AG09319 (cell line): ENCODE results near the gene DPH3.
A peak's percentile ranks its signal among the peaks of the same experiment; 100 is the strongest.

Experiments used
- DNase-seq: peaks from one replicate; pipeline ENCODE4 v3.0.0-alpha.2; 2010; ENCODE audit warnings: low read depth; ENCODE audit errors: extremely low read depth
- TF ChIP-seq, protein P1 (sequence below): IDR thresholded peaks from 2 replicates; pipeline ENCODE4 v1.5.1; 2011; ENCODE audit warnings: low read depth, mild to moderate bottlenecking, inconsistent platforms, low read length, moderate library complexity

The DPH3 gene

DNA sequence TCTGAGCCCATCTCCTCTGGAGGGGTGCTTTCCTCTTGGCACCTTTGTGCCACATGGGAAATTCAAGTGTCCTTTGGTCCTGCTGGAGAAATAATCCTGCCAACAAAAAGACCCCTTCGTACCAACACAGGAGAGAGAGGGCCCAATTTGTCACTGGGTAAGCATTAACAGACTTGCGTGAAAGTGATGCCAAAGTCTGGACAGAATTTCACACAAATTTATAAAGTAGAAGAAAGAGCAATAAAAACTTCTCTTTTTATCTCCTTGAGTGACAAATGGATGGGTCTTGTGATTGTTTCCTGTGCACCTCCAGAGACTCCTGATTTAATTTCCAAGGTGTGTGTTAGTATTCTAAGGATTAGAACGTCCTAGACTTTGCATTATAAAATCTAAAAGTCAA lies 14.9 kb downstream of the DPH3 start:
- DNase-seq, result no peak
- TF ChIP-seq, protein P1, sequence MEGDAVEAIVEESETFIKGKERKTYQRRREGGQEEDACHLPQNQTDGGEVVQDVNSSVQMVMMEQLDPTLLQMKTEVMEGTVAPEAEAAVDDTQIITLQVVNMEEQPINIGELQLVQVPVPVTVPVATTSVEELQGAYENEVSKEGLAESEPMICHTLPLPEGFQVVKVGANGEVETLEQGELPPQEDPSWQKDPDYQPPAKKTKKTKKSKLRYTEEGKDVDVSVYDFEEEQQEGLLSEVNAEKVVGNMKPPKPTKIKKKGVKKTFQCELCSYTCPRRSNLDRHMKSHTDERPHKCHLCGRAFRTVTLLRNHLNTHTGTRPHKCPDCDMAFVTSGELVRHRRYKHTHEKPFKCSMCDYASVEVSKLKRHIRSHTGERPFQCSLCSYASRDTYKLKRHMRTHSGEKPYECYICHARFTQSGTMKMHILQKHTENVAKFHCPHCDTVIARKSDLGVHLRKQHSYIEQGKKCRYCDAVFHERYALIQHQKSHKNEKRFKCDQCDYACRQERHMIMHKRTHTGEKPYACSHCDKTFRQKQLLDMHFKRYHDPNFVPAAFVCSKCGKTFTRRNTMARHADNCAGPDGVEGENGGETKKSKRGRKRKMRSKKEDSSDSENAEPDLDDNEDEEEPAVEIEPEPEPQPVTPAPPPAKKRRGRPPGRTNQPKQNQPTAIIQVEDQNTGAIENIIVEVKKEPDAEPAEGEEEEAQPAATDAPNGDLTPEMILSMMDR, result no peak

- TF ChIP-seq, protein P1, result peak; percentile 42
- no peak for DNase-seq
These were observed 15.4 kb downstream of the DPH3 start for GRCh38 chr3:16249336-16249735.

- DNase-seq, result no peak
- TF ChIP-seq, protein P1, result no peak
These were observed 16.2 kb downstream of the DPH3 start for GRCh38 chr3:16248556-16248955.

GRCh38 chr3:16247282-16248061 lies 17.3 kb downstream of the DPH3 start:
- peak; percentile 66 for DNase-seq
- TF ChIP-seq, protein P1, result peak; percentile 86

DNA sequence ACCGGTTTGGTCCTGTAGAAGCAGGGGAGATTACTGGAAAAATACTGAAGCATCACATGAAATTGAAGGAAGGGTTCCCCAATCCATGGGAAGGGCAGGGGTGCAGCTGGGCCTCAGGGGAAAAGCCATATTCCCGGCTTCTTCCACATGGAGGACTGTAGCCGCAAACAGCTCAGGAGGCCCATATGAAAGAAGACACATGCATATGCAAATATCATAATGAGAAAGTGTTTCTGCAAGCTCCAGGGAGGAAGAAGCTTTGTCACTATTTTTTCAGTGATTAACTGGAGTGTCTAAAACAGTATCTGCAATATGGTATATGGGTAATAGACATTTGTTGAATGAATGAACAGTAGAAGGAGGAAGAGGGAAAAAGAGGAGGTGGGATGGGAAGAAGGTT lies 19.1 kb downstream of the DPH3 start:
- TF ChIP-seq, protein P1, result no peak

DNA sequence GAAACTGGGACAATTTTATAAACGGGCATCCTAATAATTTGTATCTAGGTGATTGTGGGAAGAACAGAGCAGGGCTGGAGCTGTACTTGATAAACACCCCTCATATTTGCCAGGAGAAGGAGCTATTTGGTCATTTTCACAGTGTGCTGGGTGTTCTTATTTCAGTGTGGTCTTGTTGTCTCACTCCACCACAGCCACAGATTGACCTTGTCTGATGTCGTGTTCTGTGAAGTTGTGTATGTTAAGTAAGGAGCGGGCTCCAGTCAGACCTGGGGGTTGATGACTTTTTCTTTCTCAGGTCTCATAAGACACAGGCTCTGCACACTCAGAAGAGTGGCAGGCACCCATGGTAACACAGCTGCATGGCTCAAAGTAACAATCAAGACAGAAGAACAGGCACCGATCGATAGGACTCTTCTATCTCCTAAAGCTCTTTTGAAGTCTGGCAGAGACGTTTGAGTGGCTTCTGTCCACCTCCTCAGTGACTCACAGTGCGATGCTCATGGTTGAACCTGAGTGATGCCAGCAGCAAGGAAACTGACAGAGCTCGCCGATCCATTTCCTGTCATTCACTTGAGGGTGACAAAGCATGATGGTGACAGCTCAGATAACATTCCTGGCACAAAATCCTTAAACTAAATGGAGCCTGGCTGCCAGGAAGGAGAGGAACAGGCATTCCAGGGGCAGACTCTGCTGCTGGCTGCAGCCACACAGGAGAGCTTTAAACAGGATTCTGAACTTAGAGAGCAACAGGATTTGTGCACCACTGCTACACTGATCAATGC lies 20.8 kb downstream of the DPH3 start:
- no peak for DNase-seq

More for the DNA sequence above, 19.1 kb downstream of the DPH3 start:
- no peak for DNase-seq

More for the DNA sequence above, 20.8 kb downstream of the DPH3 start:
- TF ChIP-seq, protein P1, result no peak
